GM19025 (cell line): ENCODE measurements around the gene SHLD2.
A peak's percentile ranks its signal among the peaks of the same experiment; 100 is the strongest.
"Not testable (repeated sequence)": the region's sequence is repeated elsewhere in the genome, so short reads cannot be mapped to it uniquely, and the experiment has no call there.

ENCODE experiments used
- ATAC-seq: cut with Tn5 transposase; IDR thresholded peaks from one replicate; pipeline ENCODE4 v1.9.1; 2021; ENCODE audit warnings: mild to moderate bottlenecking, low read depth, moderate library complexity; ENCODE audit not compliant: unreplicated experiment

The SHLD2 gene

DNA sequence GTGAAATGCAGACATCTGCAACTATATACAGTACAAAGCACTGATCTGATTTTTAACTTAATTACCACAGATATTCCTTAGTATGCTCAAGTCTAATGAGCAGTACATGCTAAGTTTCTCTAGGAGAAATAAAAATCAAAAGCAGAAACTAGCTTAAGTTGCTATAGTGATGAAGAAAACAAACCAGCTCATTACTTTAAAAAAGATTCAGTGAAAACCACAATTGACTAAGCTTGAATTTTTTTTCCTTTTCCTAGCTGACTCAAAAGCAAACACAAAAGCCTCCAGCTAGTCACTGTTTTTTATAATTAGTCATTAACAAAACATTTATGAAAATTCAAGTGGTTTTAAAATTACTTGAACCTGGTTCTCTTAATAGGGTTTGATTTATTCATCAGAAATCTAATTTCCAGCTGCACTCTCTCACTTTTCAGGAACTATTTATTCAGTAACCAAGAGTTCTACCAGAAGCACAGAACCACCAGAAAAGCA is 10.7 kb upstream of the SHLD2 start:
- ATAC-seq = not testable (repeated sequence)

DNA sequence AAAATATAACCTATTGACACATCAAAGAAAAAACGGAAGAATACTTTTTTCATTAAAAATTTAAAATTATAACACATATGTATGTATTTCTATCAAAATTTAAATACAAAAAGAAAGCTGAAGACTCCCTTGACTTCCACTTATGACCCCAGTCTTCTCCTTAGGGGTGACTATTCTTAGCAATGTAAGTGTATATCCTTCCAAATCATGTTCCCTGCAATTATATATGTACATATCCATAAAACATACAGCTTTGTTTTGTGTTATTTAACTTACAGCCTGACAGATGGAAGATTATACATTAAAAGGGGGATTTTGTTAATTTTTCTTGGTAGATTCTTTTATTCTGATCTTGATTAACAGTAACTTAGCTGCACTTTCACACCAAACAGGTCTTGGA is 9.5 kb upstream of the SHLD2 start:
- ATAC-seq = no peak

DNA sequence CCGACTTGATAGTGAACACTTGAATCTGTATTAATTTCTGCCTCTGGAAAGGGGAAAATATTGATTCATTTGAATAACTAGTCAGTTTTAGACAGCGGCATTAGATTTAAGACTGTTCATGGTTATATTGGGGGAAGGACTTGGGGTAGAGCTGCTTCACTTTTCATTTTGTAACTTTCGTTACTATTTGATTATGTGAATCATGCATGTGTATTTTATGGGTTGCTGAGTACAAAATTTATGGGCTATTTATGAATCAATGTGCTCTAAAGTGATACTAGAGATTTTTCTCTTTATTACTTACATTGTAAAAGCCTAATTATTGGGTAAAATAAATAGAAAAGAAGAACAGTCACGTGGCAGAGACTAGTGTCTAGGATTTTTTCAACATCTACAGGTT is 5.3 kb upstream of the SHLD2 start:
- no peak for ATAC-seq

DNA sequence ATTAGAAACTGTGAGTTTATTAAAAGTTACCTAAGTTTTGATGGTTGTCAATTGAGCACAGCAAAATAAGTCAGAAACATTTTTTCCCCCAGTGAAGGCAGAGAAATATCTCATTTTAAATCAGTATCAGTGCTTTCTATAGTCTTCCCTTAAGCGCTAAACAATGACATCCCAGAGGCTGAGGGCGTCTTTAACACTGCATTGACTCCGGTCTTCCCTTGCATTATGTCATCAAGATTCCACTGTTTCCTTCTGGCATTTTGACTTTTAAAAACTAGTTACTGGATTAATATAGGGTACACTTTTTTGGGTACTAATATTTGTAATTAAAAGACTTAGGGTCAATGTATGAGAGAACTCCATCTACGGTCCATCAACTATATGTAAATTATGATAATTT is 4.2 kb upstream of the SHLD2 start:
- no peak for ATAC-seq

DNA sequence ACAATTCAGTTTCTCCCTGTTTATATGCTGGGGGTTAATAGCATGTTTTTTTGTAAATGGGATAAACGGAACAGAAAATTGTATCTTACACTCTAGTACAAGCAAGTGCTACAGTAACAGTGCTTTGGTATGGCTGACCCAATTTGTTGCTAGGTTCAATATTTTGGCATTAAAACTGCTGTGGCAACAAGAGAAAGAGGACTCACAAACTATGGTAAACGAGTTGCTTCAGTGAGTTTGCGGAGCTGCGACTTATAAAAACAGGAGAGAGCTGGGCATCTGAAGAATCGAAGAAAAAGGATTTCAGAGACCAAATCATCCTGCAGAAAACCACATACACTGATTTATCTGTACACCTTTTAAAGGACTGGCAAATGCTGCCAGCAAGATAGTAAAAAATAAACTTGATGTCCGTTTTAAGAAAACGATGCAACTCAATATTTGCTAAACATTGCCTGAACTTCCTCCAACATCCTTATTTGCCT is 2.6 kb upstream of the SHLD2 start:
- ATAC-seq = no peak

DNA sequence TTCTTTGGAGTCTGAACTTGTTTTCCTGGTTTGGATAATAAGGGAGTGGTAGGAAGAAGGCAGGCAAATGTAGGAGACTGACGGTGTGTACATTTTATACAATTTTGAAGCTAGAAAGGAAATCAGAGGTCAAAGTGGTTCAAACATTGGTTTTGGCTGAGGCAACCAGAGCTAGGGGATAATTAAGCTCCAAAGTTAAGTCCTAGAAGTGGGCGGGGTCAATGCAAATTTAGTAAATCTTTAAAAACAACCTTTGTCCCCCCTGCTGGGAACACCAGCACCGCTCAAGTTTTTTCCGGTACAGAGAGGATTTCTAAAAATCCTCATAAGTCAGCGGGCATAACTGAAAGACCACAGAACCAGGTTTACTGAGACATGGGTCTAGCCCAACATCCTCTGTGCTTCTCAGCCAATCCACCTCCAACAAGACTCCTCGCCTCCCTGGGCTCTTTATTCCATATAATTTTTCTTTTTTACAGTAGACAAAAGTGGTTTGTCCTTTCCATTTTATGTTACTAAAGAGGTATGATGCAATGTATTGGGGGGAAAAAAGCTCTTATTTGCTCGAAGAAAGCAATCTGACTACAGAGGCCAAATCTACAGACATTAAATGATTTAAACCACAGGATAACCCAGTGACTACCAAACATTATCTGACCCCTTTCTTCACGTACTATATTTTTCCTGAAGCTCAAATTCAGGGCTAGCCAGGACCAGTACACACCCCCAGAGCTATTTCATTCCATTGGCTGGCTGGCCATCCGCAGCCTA is 2.0 kb upstream of the SHLD2 start:
- ATAC-seq = no peak

DNA sequence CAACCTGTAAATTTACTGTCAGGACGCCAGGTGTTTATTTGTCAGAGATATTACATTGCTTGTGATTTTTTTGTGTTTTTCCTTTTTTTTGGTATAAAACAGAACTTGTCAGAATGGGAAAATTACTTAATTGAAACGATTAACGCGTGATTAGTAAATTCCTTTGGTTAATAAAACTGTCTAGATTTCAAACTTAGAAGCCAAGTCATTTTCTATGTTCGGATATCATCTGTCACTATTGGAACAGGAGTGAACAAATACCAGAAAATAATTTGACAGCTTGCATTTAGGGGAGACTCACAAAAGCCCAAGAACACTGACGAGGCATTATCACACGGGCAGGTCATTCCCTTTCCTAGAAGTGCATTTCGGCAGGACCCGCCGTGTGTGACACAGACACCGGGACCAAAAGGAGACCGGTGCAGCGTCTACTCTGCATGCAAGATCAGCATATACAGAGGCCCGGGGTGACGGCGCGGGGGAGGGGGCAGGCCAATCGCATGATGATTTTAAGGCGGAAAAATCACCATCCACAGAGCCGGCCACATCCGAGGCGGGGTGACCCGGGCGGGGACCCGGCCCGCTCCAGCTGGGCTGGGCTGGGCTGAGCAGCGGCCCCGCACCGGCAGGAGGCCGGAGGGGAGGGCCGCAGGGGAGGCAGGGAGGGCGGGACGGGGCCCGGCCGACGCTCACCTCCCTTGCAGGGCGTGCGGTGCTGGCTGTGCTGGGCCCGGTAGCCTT is 1.2 kb upstream of the SHLD2 start:
- no peak for ATAC-seq

DNA sequence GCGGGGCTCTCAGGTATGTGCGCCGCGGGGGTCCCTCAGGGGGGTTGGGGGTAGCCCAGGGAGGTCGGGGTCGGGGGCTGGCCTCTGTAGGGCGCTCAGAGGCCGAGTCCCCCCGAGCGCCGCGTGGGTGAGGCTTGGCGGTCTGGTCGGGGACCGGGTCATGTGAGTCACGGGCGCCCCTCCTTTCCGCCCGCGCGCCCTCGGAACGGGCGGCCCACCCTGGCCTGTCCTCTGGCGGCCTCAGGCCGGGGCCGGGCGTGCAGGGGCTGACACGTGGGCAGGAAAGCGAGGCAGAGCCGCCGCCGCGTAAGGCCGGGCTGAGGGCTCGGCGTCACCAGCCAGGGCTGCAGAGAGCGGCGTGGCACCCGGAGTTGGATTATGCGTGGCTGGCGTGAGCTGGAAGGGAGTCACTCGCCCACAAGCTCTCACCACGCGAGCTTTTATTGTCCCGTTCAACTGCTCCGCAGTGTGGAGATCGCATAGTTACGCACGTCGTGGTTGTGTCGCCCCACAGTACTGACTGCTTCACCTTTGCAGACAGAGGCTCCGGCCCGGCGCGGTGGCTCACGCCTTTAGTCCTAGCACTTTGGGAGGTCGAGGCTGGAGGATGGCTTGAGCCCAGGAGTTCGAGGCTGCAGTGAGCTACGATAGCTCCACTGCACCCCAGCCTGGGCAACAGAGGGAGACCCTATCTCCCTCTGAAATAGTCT is 385 bp downstream of the SHLD2 start:
- peak; percentile 48 for ATAC-seq

DNA sequence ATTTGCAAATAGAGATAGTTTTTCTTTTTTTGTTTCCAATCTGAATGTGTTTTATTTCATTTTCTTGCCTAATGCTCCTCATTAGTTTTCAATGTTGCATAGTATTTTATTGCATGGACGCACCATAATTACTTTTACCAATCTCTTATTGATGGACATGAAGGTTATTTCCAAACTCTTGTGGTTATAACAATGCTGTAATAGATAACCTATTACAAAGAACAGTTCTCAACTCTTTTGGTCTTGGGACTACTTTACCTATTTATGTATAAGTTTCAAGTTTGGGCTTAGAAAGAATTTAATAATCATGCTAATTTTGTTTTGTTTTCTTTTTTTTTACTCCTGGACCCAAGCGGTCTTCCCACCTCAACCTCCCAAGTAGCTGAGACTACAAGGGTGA is 7.0 kb downstream of the SHLD2 start:
- ATAC-seq = no peak

DNA sequence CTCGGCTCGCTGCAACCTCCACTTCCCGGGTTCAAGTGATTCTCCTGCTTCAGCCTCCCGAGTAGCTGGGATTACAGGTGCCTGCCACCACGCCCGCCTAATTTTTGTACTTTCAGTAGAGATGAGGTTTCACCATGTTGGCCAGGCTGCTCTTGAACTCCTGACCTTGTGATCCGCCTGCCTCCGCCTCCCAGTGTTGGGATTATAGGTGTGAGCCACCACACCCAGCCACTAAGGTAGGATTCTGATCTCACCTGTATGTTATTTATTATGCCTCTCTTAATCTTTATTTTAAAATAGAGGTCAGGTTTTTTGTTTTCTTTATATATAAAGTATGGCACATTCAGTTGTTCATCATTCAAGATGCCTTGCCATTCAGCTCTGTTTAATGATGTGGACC is 9.7 kb downstream of the SHLD2 start:
- not testable (repeated sequence) for ATAC-seq

DNA sequence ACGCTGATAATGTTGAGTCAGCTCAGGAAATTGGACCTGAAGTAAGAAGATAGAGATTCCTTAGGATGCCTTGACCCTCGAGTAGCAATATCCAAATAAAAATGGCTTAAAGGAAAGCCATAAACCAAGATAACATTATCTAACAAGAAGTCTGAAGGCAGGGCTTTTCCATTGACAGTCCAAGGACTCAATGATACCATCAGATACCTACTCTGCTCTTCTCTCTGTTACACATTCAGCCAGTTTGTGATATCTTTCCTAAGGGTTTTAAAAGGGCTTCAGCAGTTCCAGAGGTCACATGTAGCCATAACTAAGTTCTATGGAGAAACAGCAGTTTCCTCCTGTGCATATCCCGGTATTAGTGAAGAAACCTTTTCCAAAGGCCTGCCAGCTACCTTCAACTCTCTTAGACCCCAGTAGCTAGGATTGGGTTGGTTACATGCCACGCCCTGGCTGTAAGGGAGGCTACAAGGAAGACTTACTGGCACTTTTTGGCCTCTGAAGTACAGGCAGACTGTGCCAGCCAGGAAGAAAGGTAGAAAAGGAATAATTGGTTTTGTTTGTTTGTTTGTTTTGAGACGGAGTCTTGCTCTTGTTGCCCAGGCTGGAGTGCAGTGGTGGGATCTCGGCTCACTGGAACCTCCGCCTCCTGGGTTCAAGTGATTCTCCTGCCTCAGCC is 10.6 kb downstream of the SHLD2 start:
- no peak for ATAC-seq

DNA sequence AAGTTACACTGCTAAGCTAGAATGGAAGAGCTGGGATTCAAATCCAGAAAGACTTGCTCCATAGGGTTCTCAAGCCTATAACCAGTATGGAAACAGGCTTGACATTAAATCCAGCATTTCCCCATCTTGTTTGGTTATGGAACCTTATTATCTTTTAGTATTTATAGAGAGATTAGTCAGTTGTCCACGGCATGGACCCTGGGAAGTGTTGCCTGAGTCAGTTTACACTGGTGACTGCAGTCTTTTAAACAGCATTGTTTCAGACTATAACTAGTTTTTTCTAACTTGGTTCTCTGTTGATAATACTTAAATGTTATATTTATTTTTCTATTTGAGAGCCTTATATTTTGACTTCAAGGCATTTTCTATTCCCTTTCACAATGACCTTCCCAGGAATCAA is 23.1 kb downstream of the SHLD2 start:
- not testable (repeated sequence) for ATAC-seq

DNA sequence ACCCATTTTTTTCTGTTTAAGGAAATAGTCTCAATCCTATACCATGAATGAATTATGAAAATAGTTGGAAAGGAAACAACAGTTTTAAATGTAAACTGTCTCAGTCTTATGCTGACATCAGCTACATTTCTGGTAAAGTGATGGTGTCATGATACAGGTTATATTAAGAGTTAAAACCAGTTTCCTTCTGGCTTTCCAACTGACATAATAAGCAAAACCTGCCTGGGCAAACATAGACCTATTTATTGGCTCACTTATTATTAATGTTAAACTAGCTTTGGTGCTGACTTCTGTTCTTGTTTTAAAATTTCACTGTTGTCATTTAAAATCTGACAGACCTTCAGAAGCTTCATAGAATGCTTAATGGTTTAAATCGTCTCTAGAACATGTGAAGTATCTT is 24.0 kb downstream of the SHLD2 start:
- not testable (repeated sequence) for ATAC-seq

DNA sequence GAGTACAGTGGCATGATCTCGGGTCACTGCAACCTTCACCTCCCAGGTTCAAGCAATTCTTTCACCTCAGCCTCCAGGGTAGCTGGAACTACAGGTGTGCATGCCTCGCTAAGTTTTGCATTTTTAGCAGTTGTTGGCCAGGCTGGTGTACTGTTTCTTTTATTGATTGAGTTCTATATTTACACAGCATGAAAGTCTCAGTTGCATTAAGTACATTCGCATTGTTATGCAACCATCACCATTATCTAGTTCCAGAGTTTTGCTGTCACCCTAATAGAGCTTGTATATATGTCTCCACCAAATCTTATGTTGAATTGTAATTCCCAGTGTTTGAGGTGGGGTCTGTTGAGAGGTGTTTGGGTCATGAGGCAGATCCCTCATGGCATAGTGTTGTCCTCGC is 28.3 kb downstream of the SHLD2 start:
- ATAC-seq = not testable (repeated sequence)

DNA sequence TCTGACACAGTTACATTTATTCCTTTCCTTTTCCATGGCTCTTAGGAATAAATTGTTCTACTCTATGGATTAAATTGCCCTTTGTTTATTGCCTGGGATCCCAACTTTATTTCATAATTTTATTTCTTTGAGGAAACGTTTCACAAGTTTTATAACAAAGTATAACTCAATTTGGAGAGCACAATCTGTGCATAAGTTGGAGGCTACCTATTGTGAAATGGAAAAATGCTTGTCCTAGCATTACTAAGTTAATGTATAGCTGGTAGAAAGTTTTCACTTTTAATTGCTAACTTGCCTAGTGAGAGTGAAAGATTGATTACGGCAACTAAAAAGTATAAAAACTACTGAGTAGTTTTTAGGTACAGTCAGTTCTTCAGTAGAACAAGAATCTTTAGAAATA is 32.0 kb downstream of the SHLD2 start:
- ATAC-seq = not testable (repeated sequence)

DNA sequence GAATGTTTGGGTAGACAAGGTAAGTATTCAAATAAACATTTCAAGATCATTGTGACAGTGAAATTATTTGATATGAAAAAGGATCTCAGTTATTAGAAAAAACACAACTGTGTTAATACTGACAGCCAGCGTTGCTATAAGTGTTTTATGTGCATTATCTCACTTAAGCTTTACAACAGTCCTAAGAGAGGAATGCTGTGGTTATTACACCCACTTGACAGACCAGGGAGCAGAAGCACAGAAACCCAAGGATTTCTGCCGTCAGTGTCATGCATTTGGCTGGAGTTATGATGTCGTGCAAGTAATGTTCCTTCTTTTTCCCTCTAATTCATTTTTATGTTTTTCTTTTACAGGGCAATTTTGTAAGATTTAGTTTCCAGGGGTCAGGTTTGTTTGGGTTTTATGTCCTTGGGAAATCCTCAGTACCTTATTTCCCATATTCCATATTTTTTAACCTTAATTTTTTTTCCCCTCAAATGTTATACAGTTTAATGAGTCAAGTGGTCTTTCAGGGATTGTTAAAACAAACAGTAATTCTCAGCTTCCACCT is 32.7 kb downstream of the SHLD2 start:
- ATAC-seq = not testable (repeated sequence)

DNA sequence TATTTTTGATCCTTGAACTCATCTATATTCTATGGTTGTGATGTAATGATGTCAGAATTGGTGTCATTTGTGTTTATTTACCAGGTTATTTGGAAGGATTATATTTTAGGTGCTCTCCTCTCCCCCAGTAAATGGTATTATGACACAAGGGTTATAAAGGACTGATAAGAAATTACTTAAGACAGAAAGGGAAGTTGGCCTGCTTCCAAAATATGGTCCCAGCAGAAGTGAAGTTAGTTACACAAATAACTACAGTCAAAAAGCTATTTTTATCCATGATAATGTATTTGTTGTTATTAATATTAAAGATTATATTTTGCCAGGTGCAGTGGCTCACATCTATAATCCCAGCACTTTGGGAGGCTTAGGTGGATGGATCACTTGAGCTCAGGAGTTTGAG is 37.2 kb downstream of the SHLD2 start:
- not testable (repeated sequence) for ATAC-seq

DNA sequence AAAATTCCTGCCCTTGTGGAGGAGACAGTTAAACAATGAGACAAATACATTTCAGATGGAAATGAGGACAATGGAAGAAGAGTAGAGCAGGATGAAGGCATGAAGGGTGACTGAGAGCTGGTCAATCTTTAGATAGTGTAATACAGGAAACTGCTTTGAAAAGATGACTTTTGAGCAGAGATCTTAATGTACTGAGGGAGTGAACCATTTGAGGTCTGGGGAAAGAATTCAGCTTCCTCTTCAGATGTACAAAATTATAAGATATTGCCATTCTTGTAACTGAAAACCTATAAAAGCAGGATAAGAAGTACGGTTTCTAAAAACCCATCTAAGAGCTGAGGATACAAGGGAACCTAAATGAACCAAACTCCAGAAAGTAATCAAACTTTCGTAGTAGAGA is 38.9 kb downstream of the SHLD2 start:
- ATAC-seq = not testable (repeated sequence)

DNA sequence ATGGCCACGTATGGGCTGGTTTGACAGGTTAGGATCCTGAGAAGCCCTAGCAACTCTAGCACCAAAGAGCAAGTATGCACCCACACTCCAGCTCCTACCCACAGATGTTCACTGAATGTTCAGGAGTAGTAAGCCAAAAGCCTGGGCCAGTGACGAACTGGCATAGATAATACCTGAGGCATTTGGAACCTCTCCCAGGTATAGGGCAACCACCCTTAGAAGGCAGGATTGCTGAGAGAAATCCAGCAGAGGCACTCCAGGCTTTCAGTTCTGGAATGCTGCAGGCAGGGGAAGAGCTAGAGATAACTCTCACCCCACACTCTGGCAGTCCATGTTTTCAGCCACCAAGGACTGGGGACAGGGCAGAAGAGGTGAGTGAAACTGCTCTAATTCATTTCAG is 39.4 kb downstream of the SHLD2 start:
- ATAC-seq = not testable (repeated sequence)

DNA sequence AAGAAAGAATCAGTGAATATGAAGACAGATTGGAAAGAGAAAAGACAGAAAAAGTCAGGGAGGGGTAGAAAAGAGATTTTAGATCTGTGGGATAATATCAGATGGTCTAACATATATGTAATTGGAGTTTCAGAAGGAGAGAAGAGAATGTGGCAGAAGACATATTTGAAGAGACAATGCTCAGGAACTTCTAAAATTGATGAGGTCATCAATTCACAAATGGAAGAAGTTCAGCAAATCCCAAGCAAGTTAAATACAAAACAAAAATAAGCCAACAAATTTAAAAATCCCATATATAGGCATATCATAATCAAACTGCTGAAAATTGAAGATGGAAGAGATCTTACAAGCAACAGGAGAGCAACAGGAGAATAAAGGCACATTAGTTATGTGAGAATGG is 42.5 kb downstream of the SHLD2 start:
- not testable (repeated sequence) for ATAC-seq
